ENCODE data around the gene RBL2. TPM values are rescaled to one million over a fixed set of nuclear protein-coding genes. Genes with fewer than 3 reads are reported as not detected.

The RBL2 gene
- total RNA-seq, 1 experiment from 2014 or later = 33.4 TPM

GRCh38 chr16:53534206-53534605 is 99.9 kb downstream of the RBL2 start:
- TF ChIP-seq REST (IDR thresholded peaks at IDR 0.05; ENCODE audit: low read depth) (no peak), ZBTB33 (IDR thresholded peaks at IDR 0.05; ENCODE audit: extremely low read depth, insufficient replicate concordance, low read length) (no peak), CTCF (IDR thresholded peaks at IDR 0.05 in 2 of 3, conservative IDR thresholded peaks at IDR 0.05 in 1 of 3; ENCODE audit: borderline replicate concordance in 1 of 3, insufficient read depth in 1 of 3, low read depth in 2 of 3, low read length in 2 of 3) (no peak), SRF (IDR thresholded peaks at IDR 0.05; ENCODE audit: low read depth) (no peak), RAD21 (IDR thresholded peaks at IDR 0.05; ENCODE audit: low read depth) (no peak), EZH2phosphoT487 (IDR thresholded peaks at IDR 0.05; ENCODE audit: borderline replicate concordance) (no peak), FOSL1 (IDR thresholded peaks at IDR 0.05; ENCODE audit: low read depth) (no peak), SP1 (IDR thresholded peaks at IDR 0.05; ENCODE audit: low read depth) (no peak)
- Histone ChIP-seq H3K4me2 (ENCODE audit: low read length) (no peak overlapping the region), H3K4me1 (ENCODE audit: control insufficient read depth in 1 of 2, insufficient read depth in 2 of 2, low read length in 2 of 2) (no peaks in the 10 kb centered on the region), H2AFZ (ENCODE audit: low read depth, low read length, poor library complexity, severe bottlenecking) (no peak overlapping the region), H4K20me1 (ENCODE audit: insufficient read depth) (no peaks in the 10 kb centered on the region), H3K9ac (ENCODE audit: low read length) (no peak overlapping the region), H3K27ac (ENCODE audit: low read depth, low read length) (no peak overlapping the region), H3K9me3 (ENCODE audit: control insufficient read depth in 1 of 2, insufficient read depth in 1 of 2, low read depth in 1 of 2, low read length in 2 of 2) (no peaks in the 10 kb centered on the region), H3K27me3 (ENCODE audit: insufficient read depth, low read length) (no peaks in the 10 kb centered on the region), H3K36me3 (ENCODE audit: control insufficient read depth in 1 of 2, insufficient read depth in 2 of 2, low read length in 2 of 2) (no peaks in the 10 kb centered on the region), H3K79me2 (ENCODE audit: insufficient read depth, low read length) (no peaks in the 10 kb centered on the region), H3K4me3 (replicated peaks in 1 of 2; ENCODE audit: low read depth in 1 of 2, low read length in 2 of 2) (no peak overlapping the region), H3K9me2 (ENCODE audit: insufficient read depth) (no peaks in the 10 kb centered on the region)
- POLR2A ChIA-PET = no interaction called here
- intact Hi-C loops (cut with micrococcal nuclease) = no loop called here
- CTCF ChIA-PET = interaction anchor here (1.2 kb wide), 1 partner anchor 16 kb away, joined by 4 read pairs; no protein-coding TSS in a partner anchor
- RAD21 ChIA-PET (ENCODE audit: low non-redundant PET in 1 of 2, low total read pairs in 2 of 2, uncharacterized antibody in 2 of 2, unreplicated experiment in 2 of 2) = no interaction called here
- ATAC-seq (peak; percentile 34; the same call in 1 of the 2 replicates), DNase-seq (ENCODE audit: low read depth, low spot score) (no peak)
- no TSS peak for BruUV-seq (replicated peaks)
